ENCODE data around the gene YJEFN3. TPM values are rescaled to one million over a fixed set of nuclear protein-coding genes. Genes with fewer than 3 reads are reported as not detected.

YJEFN3 gene
- total and polyA plus RNA-seq, 2 donors (not counting 3 experiments of a cell fraction or from before 2014, with no cell fraction given), result 1.9 to 2.1 TPM

- no peaks in the 10 kb centered on the region for H3K9me1 ChIP-seq (replicated peaks; ENCODE audit: control insufficient read depth, extremely low read depth, insufficient read depth, low read length)
- DNase-seq (ENCODE audit: low read depth, low spot score) (no peak), FAIRE-seq (no peak)
- H3K79me2 ChIP-seq (ENCODE audit: control insufficient read depth, insufficient read depth, low read length), result no peaks in the 10 kb centered on the region
- no peaks in the 10 kb centered on the region for H3K9me3 ChIP-seq (replicated peaks; ENCODE audit: control insufficient read depth, insufficient read depth, low read length)
- ChIA-PET POLR2A (no interaction called here), CTCF (interaction anchor here (1.8 to 3.2 kb wide), 2 partner anchors 10 to 19 kb away, joined by 4 to 44 read pairs; partner anchors contain the start of gene YJEFN3)
- no peak overlapping the region for H3K4me2 ChIP-seq (ENCODE audit: insufficient read depth, low read length)
- no TSS peak for BruUV-seq (replicated peaks)
- TF ChIP-seq POLR2AphosphoS5 (IDR thresholded peaks at IDR 0.05; ENCODE audit: insufficient read depth, low read depth, low read length) (no peak), MAX (IDR thresholded peaks at IDR 0.05; ENCODE audit: insufficient read depth, insufficient read length) (no peak), MYC (IDR thresholded peaks at IDR 0.05; ENCODE audit: low read depth, low read length) (no peak), CTCF (IDR thresholded peaks at IDR 0.05; ENCODE audit: extremely low read depth in 1 of 2, insufficient read depth in 1 of 2, low read depth in 1 of 2, low read length in 2 of 2) (no peak)
- H4K20me1 ChIP-seq (replicated peaks; ENCODE audit: control insufficient read depth, extremely low read depth, insufficient read depth, low read length), result no peaks in the 10 kb centered on the region
- no peak overlapping the region for H3K9ac ChIP-seq (replicated peaks; ENCODE audit: extremely low read depth, insufficient read depth, low read length)
- intact Hi-C loops (cut with micrococcal nuclease) (loop anchor here (5.0 kb wide), 1 partner anchor 92 kb away; the partner anchor contains the start of gene GMIP), dilution Hi-C loops (cut with MboI; ENCODE audit: extremely low pct_ligation_motif_present, low sequenced_read_pairs) (no loop called here)
- H3K36me3 ChIP-seq (ENCODE audit: control insufficient read depth in 2 of 2, extremely low read depth in 1 of 2, insufficient read depth in 2 of 2, low read length in 2 of 2), result no peaks in the 10 kb centered on the region
- H3K27me3 ChIP-seq (ENCODE audit: control insufficient read depth in 2 of 2, insufficient read depth in 2 of 2, low read length in 2 of 2), result no peaks in the 10 kb centered on the region
- no peaks in the 10 kb centered on the region for H3K4me1 ChIP-seq (ENCODE audit: control insufficient read depth, extremely low read depth, insufficient read depth, low read length)
- H2AFZ ChIP-seq (ENCODE audit: low read depth, low read length), result no peak overlapping the region
- no peak overlapping the region for H3K4me3 ChIP-seq (replicated peaks in 1 of 3; ENCODE audit: insufficient read depth in 1 of 3, low read depth in 1 of 3, low read length in 3 of 3)
- no peak overlapping the region for H3K27ac ChIP-seq (ENCODE audit: insufficient read depth, low read depth, low read length)
Observed at GRCh38 chr19:19550485-19550929, 21.8 kb downstream of the YJEFN3 start.
